ENCODE results near the gene COQ6.

- no peak for TF ChIP-seq POLR2A (IDR thresholded peaks at IDR 0.05)
- no peak for TF ChIP-seq CTCF (IDR thresholded peaks at IDR 0.05)
Measured at GRCh38 chr14:73991092-73991491, 41.0 kb downstream of the COQ6 start.

Measured in prostate gland (tissue), 2 donors.